ENCODE data around the gene VSIR. TPM values are rescaled to one million over a fixed set of nuclear protein-coding genes. Genes with fewer than 3 reads are reported as not detected.

VSIR gene
- total and polyA plus RNA-seq, 9 of the 15 experiments (the other 6 are each of a cell fraction or from before 2014, with no cell fraction given), result 0.14 to 20.5 (median 9.3) TPM

- TF ChIP-seq MGA (IDR thresholded peaks at IDR 0.05), result no peak
- no peak for TF ChIP-seq NR2F6 (CRISPR knock-in tag; IDR thresholded peaks at IDR 0.05)
- TF ChIP-seq HMGN3 (IDR thresholded peaks at IDR 0.05; ENCODE audit: borderline replicate concordance, extremely low read depth, insufficient read length, low read depth, low read length), result no peak
These were observed 33.6 kb upstream of the VSIR start (continued) for GRCh38 chr10:71806704-71807556.
